Neural cell (in vitro differentiated cells): ENCODE measurements around the gene TSC1. TPM values are rescaled to one million over a fixed set of nuclear protein-coding genes. Genes with fewer than 3 reads are reported as not detected.

Source experiments
- H2AFZ ChIP-seq: fragments of 200-600, 300-800 bp; sonication (generic), shearing (Covaris generic); 2 replicates; pipeline ENCODE4 v1.6.0; 2014; ENCODE audit warnings: low read depth, mild to moderate bottlenecking, antibody characterized with exemption, low read length, moderate library complexity
- H3F3A ChIP-seq: fragments of 200-600 bp; shearing (Covaris generic); 2 replicates; pipeline ENCODE4 v1.6.1; 2016; ENCODE audit warnings: mild to moderate bottlenecking, moderate library complexity, mixed read lengths, antibody characterized with exemption, low read length; ENCODE audit not compliant: insufficient read depth, poor library complexity, severe bottlenecking
- H3K27ac ChIP-seq: fragments of 200-600, 300-800 bp; sonication (generic), shearing (Covaris generic); 2 replicates; pipeline ENCODE4 v1.5.1; 2014; ENCODE audit warnings: mild to moderate bottlenecking, low read length, moderate library complexity
- H3K27me3 ChIP-seq: fragments of 300-800, 200-600 bp; sonication (generic), shearing (Covaris generic); 2 replicates; pipeline ENCODE4 v1.6.0; 2014; ENCODE audit warnings: mild to moderate bottlenecking, low read depth, low read length, moderate library complexity; ENCODE audit not compliant: insufficient read depth
- H3K36me3 ChIP-seq: fragments of 300-800, 200-600 bp; sonication (generic), shearing (Covaris generic); 2 replicates; pipeline ENCODE4 v1.5.1; 2014; ENCODE audit warnings: mild to moderate bottlenecking, antibody characterized with exemption, low read length, moderate library complexity; ENCODE audit not compliant: insufficient read depth
- H3K4me2 ChIP-seq: fragments of 300-800, 200-600 bp; sonication (generic), shearing (Covaris generic); 2 replicates; pipeline ENCODE4 v1.6.0; 2014; ENCODE audit warnings: mild to moderate bottlenecking, low read length
- H3K4me3 ChIP-seq: fragments of 300-800, 200-600 bp; sonication (generic), shearing (Covaris generic); 2 replicates; pipeline ENCODE4 v1.5.1; 2014; ENCODE audit warnings: mild to moderate bottlenecking, low read length, moderate library complexity
- H3K79me2 ChIP-seq: fragments of 200-600 bp; shearing (Covaris generic); replicated peaks from 2 replicates; pipeline ENCODE4 v1.6.0; 2014; ENCODE audit warnings: mild to moderate bottlenecking, low read length, moderate library complexity; ENCODE audit not compliant: insufficient read depth
- H3K9ac ChIP-seq: fragments of 300-800, 200-600 bp; sonication (generic), shearing (Covaris generic); 2 replicates; pipeline ENCODE4 v1.6.1; 2016; ENCODE audit warnings: mild to moderate bottlenecking, low read length, mixed read lengths
- H3K9me2 ChIP-seq: fragments of 200-600 bp; shearing (Covaris generic); 2 replicates; pipeline ENCODE4 v1.6.1; 2016; ENCODE audit warnings: mild to moderate bottlenecking, low read length, mixed read lengths; ENCODE audit not compliant: insufficient read depth
- H3K9me3 ChIP-seq: fragments of 200-600, 300-800 bp; sonication (generic), shearing (Covaris generic); 2 replicates; pipeline ENCODE4 v1.6.1; 2016; ENCODE audit warnings: mild to moderate bottlenecking, mixed run types, low read length, moderate library complexity, mixed read lengths
- H4K20me1 ChIP-seq: fragments of 200-600 bp; shearing (Covaris generic); 2 replicates; pipeline ENCODE4 v1.6.1; 2016; ENCODE audit warnings: mild to moderate bottlenecking, mixed run types; ENCODE audit not compliant: insufficient read depth
- EP300 ChIP-seq: fragments of 450-650 bp; conservative IDR thresholded peaks from 2 replicates; pipeline ENCODE4 v1.6.1; 2014; ENCODE audit warnings: antibody characterized with exemption, mild to moderate bottlenecking, moderate library complexity; ENCODE audit not compliant: poor library complexity, severe bottlenecking
- EZH2 ChIP-seq: fragments of 200-600, 300-800 bp; shearing (Covaris generic), sonication (generic); IDR thresholded peaks from 2 replicates; pipeline ENCODE4 v1.6.1; 2014; ENCODE audit warnings: antibody characterized with exemption, low read length, borderline replicate concordance, mild to moderate bottlenecking; ENCODE audit not compliant: insufficient read depth, poor library complexity, severe bottlenecking
- MXI1 ChIP-seq: fragments of 450-650 bp; conservative IDR thresholded peaks from 2 replicates; pipeline ENCODE4 v1.6.1; 2014; ENCODE audit warnings: antibody characterized with exemption, mild to moderate bottlenecking; ENCODE audit not compliant: poor library complexity, severe bottlenecking
- POLR2AphosphoS5 ChIP-seq: IDR thresholded peaks from 2 replicates; pipeline ENCODE4 v1.6.1; 2012
- RAD21 ChIP-seq: fragments of 450-650 bp; conservative IDR thresholded peaks from 2 replicates; pipeline ENCODE4 v1.6.1; 2014; ENCODE audit warnings: antibody characterized with exemption, mild to moderate bottlenecking, moderate library complexity
- SMC3 ChIP-seq: fragments of 450-650 bp; conservative IDR thresholded peaks from 2 replicates; pipeline ENCODE4 v1.6.1; 2014; ENCODE audit warnings: antibody characterized with exemption, mild to moderate bottlenecking, moderate library complexity; ENCODE audit not compliant: poor library complexity
- TAF1 ChIP-seq: IDR thresholded peaks from 2 replicates; pipeline ENCODE4 v1.6.1; 2012; ENCODE audit warnings: low read depth
- polyA plus RNA-seq: library from polyadenylated mRNA; depleted of rRNA; stranded (reverse); fragments of >200 nt; gene quantifications from 2 replicates; pipeline ENCODE4 v1.2.3, GENCODE V29; 2014
- TF ChIP-seq, protein P1 (sequence below): fragments of 450-650 bp; IDR thresholded peaks from 2 replicates; pipeline ENCODE4 v1.5.1; 2014; ENCODE audit warnings: antibody characterized with exemption, mild to moderate bottlenecking, moderate library complexity; ENCODE audit not compliant: poor library complexity, severe bottlenecking
- TF ChIP-seq, protein P2 (sequence below): IDR thresholded peaks from 2 replicates; pipeline ENCODE4 v1.6.1; 2012; ENCODE audit warnings: borderline replicate concordance

Gene TSC1
- polyA plus RNA-seq, 1 donor from 2014 or later, result 47.1 TPM

GRCh38 chr9:132985071-132985350, 40.6 kb upstream of the TSC1 start:
- H3F3A ChIP-seq, result no peaks in the 10 kb centered on the region
- peaks cover 2% of the 10 kb centered on the region for H3K27me3 ChIP-seq
- H3K9me3 ChIP-seq, result no peaks in the 10 kb centered on the region
- TF ChIP-seq POLR2AphosphoS5 (no peak), SMC3 (no peak), MXI1 (no peak), TAF1 (no peak), EZH2 (no peak), RAD21 (no peak), EP300 (no peak)
- TF ChIP-seq, protein P1, sequence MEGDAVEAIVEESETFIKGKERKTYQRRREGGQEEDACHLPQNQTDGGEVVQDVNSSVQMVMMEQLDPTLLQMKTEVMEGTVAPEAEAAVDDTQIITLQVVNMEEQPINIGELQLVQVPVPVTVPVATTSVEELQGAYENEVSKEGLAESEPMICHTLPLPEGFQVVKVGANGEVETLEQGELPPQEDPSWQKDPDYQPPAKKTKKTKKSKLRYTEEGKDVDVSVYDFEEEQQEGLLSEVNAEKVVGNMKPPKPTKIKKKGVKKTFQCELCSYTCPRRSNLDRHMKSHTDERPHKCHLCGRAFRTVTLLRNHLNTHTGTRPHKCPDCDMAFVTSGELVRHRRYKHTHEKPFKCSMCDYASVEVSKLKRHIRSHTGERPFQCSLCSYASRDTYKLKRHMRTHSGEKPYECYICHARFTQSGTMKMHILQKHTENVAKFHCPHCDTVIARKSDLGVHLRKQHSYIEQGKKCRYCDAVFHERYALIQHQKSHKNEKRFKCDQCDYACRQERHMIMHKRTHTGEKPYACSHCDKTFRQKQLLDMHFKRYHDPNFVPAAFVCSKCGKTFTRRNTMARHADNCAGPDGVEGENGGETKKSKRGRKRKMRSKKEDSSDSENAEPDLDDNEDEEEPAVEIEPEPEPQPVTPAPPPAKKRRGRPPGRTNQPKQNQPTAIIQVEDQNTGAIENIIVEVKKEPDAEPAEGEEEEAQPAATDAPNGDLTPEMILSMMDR, result no peak
- TF ChIP-seq, protein P2, sequence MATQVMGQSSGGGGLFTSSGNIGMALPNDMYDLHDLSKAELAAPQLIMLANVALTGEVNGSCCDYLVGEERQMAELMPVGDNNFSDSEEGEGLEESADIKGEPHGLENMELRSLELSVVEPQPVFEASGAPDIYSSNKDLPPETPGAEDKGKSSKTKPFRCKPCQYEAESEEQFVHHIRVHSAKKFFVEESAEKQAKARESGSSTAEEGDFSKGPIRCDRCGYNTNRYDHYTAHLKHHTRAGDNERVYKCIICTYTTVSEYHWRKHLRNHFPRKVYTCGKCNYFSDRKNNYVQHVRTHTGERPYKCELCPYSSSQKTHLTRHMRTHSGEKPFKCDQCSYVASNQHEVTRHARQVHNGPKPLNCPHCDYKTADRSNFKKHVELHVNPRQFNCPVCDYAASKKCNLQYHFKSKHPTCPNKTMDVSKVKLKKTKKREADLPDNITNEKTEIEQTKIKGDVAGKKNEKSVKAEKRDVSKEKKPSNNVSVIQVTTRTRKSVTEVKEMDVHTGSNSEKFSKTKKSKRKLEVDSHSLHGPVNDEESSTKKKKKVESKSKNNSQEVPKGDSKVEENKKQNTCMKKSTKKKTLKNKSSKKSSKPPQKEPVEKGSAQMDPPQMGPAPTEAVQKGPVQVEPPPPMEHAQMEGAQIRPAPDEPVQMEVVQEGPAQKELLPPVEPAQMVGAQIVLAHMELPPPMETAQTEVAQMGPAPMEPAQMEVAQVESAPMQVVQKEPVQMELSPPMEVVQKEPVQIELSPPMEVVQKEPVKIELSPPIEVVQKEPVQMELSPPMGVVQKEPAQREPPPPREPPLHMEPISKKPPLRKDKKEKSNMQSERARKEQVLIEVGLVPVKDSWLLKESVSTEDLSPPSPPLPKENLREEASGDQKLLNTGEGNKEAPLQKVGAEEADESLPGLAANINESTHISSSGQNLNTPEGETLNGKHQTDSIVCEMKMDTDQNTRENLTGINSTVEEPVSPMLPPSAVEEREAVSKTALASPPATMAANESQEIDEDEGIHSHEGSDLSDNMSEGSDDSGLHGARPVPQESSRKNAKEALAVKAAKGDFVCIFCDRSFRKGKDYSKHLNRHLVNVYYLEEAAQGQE, result no peak
- H3K4me3 ChIP-seq, result no peak overlapping the region
- H3K9ac ChIP-seq, result no peak overlapping the region
- H3K4me2 ChIP-seq, result no peak overlapping the region
- no peak overlapping the region for H2AFZ ChIP-seq
- H3K9me2 ChIP-seq, result no peaks in the 10 kb centered on the region
- no peaks in the 10 kb centered on the region for H3K36me3 ChIP-seq
- no peak overlapping the region for H3K27ac ChIP-seq
- no peaks in the 10 kb centered on the region for H4K20me1 ChIP-seq
- no peaks in the 10 kb centered on the region for H3K79me2 ChIP-seq

GRCh38 chr9:132984202-132985070, 40.0 kb upstream of the TSC1 start:
- H2AFZ ChIP-seq, result no peak overlapping the region
- no peak for TF ChIP-seq TAF1
- TF ChIP-seq, protein P2, result no peak
- no peak for TF ChIP-seq EP300
- no peak for TF ChIP-seq POLR2AphosphoS5
- no peak for TF ChIP-seq EZH2
- TF ChIP-seq MXI1, result no peak
- TF ChIP-seq RAD21, result no peak
- TF ChIP-seq, protein P1, result no peak
- no peaks in the 10 kb centered on the region for H3K9me3 ChIP-seq
- H3K4me2 ChIP-seq, result no peak overlapping the region
- H3K27me3 ChIP-seq, result peaks cover 8% of the 10 kb centered on the region
- no peak overlapping the region for H3K27ac ChIP-seq
- H3K4me3 ChIP-seq, result no peak overlapping the region
- no peaks in the 10 kb centered on the region for H3K9me2 ChIP-seq
- H4K20me1 ChIP-seq, result no peaks in the 10 kb centered on the region
- H3K79me2 ChIP-seq, result no peaks in the 10 kb centered on the region
- no peaks in the 10 kb centered on the region for H3F3A ChIP-seq
- H3K9ac ChIP-seq, result no peak overlapping the region
- H3K36me3 ChIP-seq, result no peaks in the 10 kb centered on the region
